ENCODE data around the gene PRR11.
"Not testable (repeated sequence)": the region's sequence is repeated elsewhere in the genome, so short reads cannot be mapped to it uniquely, and the experiment has no call there.

Gene PRR11

DNA sequence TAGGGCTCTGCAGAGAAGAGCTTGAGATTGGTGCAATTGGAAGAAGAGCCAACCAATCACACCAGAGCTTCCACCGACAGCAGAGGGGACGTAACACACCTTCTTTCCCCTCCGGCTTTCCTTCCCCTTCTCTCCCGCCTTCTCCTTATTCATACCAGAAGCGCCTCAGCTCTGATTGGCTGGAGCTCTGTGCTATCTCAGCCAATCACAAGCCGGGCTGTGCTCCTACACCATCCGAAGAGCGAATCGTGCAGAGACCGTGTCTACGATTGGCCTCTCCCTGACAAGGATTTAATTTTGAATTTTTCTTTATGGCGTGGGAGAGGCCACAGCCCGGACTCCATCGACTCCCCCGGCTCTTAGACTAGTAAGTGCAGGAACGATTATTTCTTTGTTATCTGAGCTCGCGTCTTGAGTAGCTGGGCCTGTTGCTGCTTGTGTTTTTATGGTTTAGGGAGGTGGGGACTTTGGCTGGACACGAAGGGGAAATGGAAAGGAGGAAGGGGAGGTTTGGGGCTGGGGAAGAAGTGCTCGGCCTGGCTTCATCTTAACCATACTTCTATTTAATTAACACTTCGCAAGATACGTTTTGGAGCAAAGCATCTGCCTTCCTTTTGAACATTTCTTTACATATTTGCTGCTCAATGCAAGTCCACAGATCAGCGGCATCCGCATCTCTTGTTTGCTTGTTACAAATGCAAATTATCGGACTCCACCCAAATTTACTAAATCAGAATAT is at the start of gene PRR11:
TSS of gene PRR11 (plus strand) at position 308 of the 739 bp plus-strand sequence. CDS start 14,007 bp downstream, outside the sequence.
- DNase-seq (ENCODE audit: low read depth in 2 of 2), result peak; percentile 84 to 90

DNA sequence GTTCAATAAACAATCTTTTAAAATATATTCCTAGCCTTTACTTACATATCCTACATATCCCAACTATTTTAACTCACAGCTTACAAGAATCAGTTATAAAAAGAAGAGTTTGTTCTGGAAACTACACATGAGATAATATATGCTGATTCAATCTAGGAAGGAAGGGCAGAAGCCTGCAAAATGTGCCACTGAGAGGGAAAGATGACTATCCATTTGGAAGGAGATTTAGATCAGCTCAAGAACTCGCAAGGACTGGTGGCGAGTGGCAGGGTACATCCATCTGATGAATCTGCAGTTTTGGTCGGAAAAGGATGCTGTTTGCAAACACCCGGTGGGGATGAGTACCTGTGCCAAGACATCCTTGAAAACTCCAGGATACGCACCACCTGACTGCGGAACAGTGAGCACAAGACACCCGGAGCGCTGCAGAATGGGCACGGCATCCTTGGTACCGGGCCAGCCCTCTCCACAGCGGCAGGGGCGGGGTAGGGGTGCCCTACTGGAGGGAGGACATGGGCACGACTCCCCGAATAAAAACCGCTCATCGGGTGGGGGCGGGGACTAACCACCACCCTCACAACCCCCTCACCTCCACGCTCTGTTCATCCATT is 49.6 kb upstream of the PRR11 start:
- peak; percentile 44 to 52 for DNase-seq (ENCODE audit: low read depth in 2 of 2)

DNA sequence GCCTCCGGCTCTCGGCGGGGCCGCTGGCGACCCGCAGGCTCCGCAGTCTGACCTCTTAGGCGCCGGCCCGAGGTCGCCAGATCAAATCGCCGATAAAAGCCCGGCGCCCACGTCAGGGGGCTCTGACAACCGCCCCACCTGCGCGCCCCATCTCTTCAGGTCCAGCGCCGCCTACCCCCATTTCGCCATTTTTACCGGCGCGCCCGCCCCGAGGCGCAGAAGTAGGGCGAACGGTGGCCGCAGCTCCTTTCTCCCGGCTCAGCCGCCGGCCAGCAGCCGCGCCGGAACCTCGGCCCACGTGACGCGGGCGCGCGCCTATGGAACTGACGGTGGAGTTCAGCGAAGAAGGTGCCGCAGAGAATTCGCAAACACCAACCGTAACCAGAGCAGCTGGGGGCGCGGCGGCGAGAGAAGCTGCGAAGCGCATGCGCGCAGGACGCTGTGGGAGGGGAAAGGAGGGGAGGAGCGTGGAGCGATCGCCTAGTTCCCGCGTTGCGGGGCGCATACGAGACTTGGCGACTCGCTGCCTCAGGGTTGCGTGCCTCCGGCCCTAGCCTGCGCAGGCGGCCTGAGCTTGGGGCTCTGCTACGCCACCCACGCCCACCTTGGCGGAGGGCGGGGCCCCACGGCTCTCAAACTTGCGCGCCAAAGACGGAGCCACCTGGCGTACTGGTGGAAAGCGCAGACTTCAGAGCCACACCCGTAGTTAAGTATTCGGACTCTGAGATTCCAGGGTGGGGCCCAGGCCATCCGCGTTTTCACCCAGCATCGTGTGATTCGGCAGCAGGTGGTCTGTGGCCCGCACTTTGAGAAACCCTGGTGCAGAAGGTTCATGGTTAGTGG is 48.9 kb upstream of the PRR11 start, which contains the start of gene TRIM37:
TSS of gene TRIM37 (minus strand) at position 418 of the 843 bp plus-strand sequence. CDS start 419 bp downstream, outside the sequence.
- peak; percentile 97 to 99 for DNase-seq (ENCODE audit: low read depth in 2 of 2)

DNA sequence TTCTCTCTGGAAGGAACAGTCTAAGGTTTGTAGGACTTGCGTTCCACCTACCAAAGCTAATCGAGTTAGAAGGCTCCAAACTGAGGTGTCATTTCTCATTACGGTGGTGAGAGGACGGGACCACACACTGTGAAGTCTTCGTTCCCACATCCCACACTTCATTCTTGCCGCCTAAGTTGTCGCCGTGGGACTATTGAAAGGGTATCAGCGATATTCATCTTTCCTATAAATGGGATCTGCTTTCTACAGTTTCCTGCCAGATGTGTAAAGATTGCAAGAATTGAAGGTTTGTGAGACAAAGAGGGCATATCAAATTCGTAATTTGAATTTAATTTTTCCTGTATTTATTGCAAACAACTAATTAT is 48.3 kb upstream of the PRR11 start:
- DNase-seq (ENCODE audit: low read depth in 2 of 2), result no peak

DNA sequence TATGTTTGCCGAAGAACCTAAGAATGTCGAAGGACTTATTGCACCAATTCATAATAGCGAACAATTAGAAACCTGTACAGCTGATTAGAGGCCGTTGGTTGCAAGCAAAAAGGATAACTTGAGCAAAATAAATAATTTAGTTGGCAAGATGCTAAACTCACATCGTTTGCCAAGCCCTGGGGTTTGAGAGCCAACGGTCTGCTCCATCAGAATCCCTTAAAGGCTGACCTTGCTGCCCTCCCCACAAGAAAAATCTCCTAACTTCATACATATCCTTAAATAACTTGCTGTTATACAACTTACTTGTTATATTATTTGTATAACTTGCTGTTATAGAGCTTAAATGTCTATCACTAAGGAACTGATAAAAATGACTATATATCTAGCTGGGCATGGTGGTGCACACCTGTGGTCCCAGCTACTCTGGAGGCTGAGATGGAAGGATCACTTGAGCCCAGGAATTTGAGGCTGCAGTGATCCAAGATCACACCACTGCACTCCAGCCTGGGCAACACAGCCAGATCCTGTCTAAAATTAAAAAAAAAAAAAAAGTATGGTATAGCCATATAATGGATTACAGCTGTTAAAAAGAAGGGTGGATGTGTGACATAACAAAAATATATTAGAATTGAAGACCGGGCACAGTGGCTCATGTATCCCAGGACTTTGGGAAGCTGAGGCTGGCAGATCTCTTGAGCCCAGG is 47.0 kb upstream of the PRR11 start:
- DNase-seq (ENCODE audit: low read depth in 2 of 2), result no peak

DNA sequence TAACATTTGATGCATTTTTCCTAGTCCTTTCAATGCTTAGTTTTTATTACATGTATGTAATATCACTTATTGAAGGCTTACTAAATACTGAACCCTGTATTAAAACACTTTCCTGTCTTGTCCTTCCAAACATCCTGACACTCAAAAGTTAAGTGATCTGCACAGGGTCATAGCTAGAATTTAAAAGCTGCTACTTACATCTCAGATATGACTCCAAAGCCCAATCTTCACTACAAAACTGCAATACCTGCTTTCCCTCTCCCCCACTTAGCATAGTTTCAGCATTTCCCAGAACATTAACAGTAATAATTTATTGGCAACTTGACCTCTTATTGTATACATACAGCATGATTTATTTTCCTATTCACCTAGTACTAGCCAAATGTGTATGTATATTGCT is 44.6 kb upstream of the PRR11 start:
- DNase-seq (ENCODE audit: low read depth in 2 of 2), result no peak

DNA sequence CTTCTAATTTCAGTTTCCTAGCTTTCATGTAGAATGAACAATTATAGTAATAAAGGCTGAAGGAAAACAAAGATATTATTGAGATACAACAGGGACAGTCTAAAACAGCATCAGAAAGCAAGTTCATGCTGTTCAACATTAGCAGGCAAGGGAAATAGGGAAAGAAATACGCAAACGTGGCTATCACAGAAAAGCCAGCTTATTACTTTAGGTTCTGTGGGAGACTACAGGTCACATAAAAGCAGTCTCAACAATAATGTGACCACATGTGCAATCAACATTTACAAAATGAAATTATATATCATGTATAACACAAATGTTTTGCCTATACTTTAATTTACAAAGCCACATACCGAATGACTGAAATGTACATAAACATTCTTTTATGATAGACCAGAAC is 44.0 kb upstream of the PRR11 start:
- no peak for DNase-seq (ENCODE audit: low read depth in 2 of 2)

DNA sequence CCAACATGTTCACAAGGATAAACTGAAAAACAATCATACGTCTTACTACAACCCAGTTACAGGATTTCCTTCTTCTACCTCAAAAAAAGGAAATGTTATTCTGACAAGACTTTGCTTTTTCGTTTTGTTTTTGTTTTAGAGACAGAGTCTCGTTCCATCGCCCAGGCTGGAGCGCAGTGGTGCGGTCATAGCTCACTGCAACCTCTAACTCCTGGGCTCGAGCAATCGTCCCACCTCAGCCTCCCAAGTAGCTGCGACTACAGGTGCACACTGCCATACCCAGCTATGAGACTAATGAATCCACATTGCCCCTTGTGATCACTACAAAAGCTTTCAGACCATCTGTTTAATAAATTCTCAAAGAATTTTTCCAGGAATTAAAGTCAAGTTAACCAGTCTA is 40.1 kb upstream of the PRR11 start:
- DNase-seq (ENCODE audit: low read depth in 2 of 2), result no peak

DNA sequence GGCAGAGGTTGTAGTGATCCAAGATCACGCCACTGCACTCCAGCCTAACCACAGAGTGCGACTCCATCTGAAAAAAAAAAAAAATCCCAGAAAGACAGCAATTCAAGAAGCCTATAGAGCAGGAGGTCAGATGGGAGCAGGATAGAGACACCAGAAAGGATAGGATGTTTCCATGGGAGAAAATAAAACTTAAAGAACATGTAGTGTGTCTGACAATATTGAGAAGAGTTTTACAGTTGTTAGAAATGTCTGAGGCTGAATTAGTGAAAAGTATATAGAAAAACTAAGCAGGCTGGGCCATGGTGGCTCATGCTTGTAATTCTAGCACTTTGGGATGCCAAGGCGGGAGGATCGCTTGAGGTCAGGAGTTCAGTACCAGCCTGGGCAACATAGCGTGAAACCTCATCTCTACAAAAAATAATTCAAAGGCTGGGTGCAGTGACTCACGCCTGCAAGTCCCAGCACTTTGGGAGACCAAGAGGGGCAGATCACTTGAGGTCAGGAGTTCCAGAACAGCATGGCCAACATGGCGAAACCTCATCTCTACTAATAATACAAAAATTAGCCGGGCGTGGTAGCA is 33.6 kb upstream of the PRR11 start:
- DNase-seq (ENCODE audit: low read depth in 2 of 2), result no peak

DNA sequence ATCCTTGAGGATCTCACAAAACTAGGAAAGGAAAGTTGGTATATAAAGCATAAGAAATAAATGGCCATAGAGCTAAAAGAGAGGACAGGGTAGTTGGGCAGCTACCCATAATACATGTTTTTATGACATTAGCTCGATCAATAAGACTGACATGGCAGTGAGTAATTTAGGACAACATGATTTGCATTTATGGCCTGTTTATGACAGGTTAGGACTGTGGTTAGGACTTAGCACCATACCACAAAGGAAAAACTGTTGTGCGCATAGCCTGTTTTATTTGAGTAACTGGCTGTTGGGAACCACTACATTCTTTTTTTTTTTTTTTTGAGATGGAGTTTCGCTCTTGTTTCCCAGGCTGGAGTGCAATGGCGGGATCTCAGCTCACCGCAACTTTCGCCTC is 30.9 kb upstream of the PRR11 start:
- DNase-seq (ENCODE audit: low read depth in 2 of 2), result no peak

DNA sequence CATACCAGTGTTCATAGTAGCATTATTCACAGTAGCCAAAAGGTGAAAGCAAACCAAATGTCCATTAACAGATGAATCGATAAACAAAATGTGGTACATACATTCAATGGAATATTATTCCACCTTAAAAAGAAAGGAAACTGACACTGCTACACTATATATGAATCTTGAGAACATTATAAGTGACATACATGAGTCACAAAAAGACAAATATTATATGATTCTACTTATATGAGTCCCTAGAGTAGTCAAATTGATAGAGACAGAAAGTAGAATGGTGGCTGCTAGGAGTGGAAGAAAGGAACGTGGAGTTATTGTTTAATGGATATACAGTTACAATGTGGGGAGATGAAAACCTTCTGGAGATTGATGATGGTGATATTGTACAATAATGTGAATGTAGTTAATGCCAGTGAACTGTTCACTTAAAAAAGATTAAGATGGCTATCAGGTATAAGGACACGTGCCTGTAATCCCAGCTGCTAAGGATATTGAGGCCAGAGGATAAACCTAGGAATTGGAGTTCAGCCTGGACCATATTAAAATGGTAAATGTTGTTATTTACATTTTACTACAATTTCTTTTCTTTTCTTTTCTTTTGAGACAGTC is 28.6 kb upstream of the PRR11 start:
- no peak for DNase-seq (ENCODE audit: low read depth in 2 of 2)

DNA sequence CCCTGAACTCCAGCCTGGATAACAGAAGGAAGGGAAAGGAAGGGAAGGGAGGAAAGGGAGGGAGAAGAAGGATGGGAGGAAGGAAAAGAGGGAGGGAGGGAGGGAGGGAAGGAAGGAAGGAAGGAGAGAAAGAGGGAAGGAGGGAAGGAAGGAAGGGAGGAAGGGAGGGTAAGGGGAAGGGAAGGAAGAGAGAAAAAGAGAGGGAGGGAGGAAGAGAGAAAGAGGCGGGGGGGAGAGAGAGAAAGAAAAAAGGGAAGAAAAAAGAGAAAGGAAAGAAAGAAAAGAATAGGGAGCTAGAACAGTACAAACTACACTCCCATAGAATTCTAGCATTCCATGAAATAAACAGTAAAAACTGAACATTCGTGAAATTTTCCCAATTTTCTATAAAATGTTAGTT is 25.7 kb upstream of the PRR11 start:
- DNase-seq (ENCODE audit: low read depth in 2 of 2), result no peak

DNA sequence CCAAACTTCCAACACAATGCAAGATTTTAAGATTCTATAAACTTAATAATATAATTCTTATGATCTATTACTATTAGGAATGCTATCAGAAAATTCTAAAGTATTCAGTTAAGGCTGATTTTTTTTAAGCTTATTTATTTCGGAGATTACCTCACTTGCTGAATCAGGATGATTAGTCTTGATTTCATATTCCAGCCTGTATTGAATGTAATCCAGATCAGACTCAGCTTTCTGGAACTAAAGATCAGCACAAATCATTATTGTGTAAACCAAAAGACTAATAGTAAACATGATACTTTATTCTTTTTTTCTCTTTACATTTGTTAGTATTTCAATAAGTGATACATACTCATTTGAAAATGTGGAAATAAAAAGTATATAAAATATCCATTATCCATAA is 24.4 kb upstream of the PRR11 start:
- no peak for DNase-seq (ENCODE audit: low read depth in 2 of 2)

DNA sequence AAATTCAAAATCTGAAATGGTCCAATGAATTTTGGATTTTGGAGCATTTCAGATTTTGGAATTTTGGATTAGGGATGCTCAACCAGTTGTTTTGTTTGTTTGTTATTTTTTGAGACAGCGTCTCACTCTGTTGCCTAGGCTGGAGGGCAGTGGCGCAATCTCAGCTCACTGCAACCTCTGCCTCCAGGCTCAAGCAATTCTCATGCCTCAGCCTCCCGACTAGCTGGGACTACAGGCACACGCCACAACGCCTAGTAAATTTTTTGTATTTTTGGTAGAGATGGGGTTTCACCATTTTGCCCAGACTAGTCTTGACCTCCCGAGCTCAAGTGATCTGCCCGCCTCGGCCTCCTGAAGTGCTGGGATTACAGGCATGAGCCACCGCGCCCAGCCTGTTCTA is 17.2 kb upstream of the PRR11 start:
- not testable (repeated sequence) for DNase-seq (ENCODE audit: low read depth in 2 of 2)

DNA sequence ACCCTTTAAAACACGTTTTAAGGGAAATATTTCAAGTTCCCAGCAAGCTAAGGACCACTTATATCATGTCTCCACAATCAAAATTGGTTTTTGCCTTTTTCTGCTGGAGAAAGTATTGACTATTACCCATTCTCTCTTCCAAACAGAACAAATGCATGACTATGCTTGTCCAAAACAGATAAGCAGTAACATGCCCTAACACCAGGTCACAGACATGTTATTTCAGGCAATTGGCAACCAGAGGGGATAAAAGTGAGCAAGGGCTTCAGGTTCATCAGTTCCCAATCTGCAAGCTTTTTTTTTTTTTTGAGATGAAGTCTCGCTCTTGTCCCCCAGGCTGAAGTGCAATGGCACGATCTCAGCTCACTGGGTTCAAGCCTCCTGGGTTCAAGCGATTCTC is 15.6 kb upstream of the PRR11 start:
- DNase-seq (ENCODE audit: low read depth in 2 of 2), result no peak

DNA sequence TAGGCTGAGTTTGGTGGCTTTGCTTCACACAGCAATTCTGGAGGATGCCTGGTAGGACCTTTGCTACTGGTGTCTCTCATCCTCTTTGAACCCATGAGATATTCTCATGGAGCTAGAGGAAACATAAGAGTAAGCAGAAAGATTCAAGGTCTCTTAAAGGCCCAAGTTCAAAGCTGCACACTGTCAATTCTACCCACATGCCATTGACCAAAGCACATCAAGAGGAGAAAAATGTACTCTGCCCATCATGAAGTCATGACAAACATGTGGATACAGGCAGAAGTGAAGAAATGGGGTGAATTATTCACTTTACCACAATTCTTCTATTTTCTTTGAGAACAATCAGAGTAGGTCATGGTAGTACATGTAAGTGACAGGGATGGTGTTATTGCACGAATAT is 13.7 kb upstream of the PRR11 start:
- no peak for DNase-seq (ENCODE audit: low read depth in 2 of 2)

DNA sequence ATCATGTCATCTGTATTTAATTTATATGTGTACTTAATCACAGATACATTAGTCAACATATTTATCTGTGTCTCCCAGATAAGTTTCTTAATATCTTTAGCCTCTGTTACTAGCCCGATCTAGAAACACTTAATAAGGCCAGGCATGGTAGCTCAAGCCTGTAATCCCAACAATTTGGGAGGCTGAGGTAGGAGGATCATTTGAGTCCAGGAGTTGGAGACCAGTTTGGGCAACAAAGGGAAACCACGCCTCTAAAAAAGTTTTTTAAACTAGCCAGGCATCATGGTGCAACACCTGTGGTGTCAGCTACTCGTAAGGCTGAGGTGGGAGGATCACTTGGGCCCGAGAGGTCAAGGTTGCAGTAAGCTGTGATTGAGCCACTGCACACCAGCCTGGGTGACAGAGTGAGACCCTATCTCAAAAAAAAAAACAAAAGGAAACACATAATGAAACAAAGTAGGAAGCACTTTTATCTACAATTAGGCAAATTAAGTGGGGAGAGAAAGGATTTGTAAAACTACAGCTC is 9.9 kb upstream of the PRR11 start:
- no peak for DNase-seq (ENCODE audit: low read depth in 2 of 2)

DNA sequence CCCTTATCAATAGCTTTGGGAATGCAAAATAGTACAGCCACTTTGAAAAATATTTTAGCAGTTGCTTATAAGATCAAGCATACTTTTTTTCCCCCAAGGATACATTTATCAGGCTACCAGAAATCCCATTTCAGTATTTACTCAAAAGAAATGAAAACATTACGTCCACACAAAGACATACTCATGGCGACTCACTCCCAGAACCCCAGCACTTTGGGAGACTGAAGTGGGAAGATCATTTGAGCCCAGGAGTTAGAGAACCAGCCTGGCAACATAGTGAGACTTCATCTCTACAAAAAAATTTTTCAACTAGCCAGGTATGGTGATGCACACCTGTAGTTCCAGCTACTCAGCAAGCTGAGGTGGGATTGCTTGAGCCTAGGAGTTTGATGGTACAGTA is 6.5 kb upstream of the PRR11 start:
- no peak for DNase-seq (ENCODE audit: low read depth in 2 of 2)

DNA sequence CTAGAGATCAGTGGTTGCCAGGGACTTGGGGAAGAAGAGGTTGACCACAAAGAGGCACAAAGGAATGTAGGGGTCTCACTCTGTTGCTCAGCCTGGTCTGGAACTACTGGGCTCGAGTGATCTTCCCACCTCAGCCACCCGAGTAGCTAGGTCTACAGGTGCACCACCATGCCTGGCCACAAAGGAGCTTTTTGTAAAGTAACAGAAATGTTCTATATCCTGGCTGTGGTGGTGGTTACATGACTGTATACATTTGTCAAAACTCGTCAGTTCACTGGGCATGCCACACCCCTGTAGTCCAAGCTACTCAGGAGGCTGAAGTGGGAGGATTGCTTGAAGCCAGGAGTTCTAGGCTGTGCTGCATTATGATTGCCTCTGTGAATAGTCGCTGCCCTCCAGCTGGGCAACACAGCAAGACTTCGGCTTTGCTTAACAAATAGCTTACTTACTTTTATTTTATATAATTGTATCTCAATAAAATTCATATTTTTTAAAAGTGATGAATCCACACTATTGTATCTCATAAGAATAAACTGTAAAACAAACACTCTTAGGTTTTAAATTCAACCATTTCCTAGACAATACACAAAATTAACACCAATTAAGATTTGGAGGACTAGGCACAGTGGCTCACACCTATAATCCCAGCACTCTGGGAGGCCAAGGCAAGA is 5.6 kb upstream of the PRR11 start:
- DNase-seq (ENCODE audit: low read depth in 2 of 2), result no peak

DNA sequence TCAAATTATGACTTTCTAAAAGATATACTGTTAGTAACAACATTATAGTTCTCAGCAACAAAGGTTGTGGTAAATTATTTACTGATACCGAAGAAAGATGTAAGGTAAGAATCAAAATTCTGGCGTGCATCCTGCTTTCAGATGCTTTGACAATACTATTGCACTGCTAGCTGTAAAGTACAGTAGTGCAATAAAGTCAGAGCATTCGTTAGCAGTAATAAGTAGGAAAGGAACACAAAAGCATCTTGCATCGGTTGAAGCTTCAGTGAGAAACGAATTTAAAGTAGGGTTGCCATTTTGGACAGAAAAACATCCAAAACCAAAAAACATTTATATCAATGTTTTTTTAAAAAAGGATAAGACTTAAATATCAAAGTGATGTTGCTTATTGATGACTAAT is 4.5 kb upstream of the PRR11 start:
- DNase-seq (ENCODE audit: low read depth in 2 of 2), result no peak

Data from activated CD8-positive, alpha-beta memory T cell treated with anti-CD3 and anti-CD28 coated beads for 4 hours (primary cell).